Liver (tissue), 3 donors: ENCODE measurements around the gene FAM210A.

Source experiments
- GABPA ChIP-seq, 2 donors: IDR thresholded peaks in 1 of 2; conservative IDR thresholded peaks in 1 of 2; 2 replicates each; pipeline ENCODE4 v1.6.1; 2016; ENCODE audit warnings: antibody characterized with exemption in 2 of 2, mild to moderate bottlenecking in 1 of 2, moderate library complexity in 1 of 2
- TAF1 ChIP-seq: conservative IDR thresholded peaks from 2 replicates; pipeline ENCODE4 v1.6.1; 2016; ENCODE audit warnings: antibody characterized with exemption, mild to moderate bottlenecking
- TF ChIP-seq, protein P1 (sequence below): fragments of 150-350 bp; IDR thresholded peaks from 2 replicates; pipeline ENCODE4 v1.5.1; 2017; ENCODE audit warnings: improper control_type of control experiment, low read depth, low read length; ENCODE audit not compliant: missing input control
- TF ChIP-seq, protein P2 (sequence below): IDR thresholded peaks from 2 replicates; pipeline ENCODE4 v1.6.1; 2016; ENCODE audit warnings: antibody characterized with exemption
- TF ChIP-seq, protein P3 (sequence below): IDR thresholded peaks from 2 replicates; pipeline ENCODE4 v1.6.1; 2016; ENCODE audit warnings: antibody characterized with exemption
- donor health status: healthy.
- donor health status: healthy.

DNA sequence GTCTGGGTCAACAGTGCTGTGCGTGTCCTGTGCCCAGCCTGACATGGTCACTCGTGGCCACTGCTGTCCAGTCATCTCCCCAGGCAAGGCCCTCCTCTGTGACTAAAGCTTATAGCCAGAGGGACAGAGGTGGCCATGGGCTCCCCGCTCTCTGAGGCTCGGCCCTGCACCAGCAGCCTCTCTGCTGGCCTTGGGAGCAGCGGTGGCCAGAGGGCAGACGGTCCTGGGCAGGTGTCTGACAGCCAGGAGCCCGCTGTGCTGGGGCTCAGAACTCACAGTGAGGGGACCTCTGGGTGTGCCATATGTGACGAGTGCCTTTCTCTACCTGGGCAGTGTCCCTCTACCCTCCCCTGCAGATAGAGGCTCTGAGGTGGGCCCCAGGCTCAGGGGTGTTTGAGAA lies 98.7 kb downstream of the FAM210A start:
- TF ChIP-seq, protein P1, sequence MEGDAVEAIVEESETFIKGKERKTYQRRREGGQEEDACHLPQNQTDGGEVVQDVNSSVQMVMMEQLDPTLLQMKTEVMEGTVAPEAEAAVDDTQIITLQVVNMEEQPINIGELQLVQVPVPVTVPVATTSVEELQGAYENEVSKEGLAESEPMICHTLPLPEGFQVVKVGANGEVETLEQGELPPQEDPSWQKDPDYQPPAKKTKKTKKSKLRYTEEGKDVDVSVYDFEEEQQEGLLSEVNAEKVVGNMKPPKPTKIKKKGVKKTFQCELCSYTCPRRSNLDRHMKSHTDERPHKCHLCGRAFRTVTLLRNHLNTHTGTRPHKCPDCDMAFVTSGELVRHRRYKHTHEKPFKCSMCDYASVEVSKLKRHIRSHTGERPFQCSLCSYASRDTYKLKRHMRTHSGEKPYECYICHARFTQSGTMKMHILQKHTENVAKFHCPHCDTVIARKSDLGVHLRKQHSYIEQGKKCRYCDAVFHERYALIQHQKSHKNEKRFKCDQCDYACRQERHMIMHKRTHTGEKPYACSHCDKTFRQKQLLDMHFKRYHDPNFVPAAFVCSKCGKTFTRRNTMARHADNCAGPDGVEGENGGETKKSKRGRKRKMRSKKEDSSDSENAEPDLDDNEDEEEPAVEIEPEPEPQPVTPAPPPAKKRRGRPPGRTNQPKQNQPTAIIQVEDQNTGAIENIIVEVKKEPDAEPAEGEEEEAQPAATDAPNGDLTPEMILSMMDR = no peak
- TF ChIP-seq, protein P2, sequence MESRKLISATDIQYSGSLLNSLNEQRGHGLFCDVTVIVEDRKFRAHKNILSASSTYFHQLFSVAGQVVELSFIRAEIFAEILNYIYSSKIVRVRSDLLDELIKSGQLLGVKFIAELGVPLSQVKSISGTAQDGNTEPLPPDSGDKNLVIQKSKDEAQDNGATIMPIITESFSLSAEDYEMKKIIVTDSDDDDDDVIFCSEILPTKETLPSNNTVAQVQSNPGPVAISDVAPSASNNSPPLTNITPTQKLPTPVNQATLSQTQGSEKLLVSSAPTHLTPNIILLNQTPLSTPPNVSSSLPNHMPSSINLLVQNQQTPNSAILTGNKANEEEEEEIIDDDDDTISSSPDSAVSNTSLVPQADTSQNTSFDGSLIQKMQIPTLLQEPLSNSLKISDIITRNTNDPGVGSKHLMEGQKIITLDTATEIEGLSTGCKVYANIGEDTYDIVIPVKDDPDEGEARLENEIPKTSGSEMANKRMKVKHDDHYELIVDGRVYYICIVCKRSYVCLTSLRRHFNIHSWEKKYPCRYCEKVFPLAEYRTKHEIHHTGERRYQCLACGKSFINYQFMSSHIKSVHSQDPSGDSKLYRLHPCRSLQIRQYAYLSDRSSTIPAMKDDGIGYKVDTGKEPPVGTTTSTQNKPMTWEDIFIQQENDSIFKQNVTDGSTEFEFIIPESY = no peak
- TF ChIP-seq GABPA (IDR thresholded peaks at IDR 0.05 in 1 of 2, conservative IDR thresholded peaks at IDR 0.05 in 1 of 2) = no peak
- TF ChIP-seq TAF1 = no peak
- TF ChIP-seq, protein P3, sequence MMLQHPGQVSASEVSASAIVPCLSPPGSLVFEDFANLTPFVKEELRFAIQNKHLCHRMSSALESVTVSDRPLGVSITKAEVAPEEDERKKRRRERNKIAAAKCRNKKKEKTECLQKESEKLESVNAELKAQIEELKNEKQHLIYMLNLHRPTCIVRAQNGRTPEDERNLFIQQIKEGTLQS = no peak
